ENCODE measurements around the gene AKR1B15. TPM values are rescaled to one million over a fixed set of nuclear protein-coding genes. Genes with fewer than 3 reads are reported as not detected.
"Not testable (repeated sequence)": the region's sequence is repeated elsewhere in the genome, so short reads cannot be mapped to it uniquely, and the experiment has no call there.

Gene AKR1B15
- total RNA-seq, 2 donors from 2014 or later = 0.52 TPM; not detected in 1

DNA sequence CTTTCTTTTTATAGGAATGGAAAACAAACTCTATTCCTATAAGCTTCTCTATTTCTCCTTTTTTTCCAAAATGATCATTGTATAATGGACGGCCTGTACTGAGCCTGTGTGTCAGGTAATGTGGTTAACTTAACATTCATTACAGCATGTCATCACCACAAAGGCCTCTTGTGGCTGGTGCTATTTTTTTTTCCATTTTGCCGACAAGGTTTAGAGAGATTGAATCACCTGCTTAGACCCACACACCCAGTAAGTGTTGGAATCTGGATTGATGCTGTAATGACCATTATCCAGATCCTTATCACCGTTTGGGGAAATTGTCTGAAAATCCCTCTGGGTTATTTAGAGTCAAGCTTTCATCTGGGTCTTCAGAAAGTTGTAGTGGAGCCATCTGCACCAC is 18.5 kb downstream of the AKR1B15 start:
- no peak overlapping the region for H3K27ac ChIP-seq
- no peaks in the 10 kb centered on the region for H3K9me3 ChIP-seq
- no peaks in the 10 kb centered on the region for H3K4me1 ChIP-seq
- H3K27me3 ChIP-seq = no peaks in the 10 kb centered on the region
- intact Hi-C loops (cut with DNase I) = no loop called here
- DNase-seq = no peak
- H3K36me3 ChIP-seq (replicated peaks in 1 of 2; ENCODE audit: insufficient read depth in 1 of 2, low read depth in 2 of 2) = no peaks in the 10 kb centered on the region
- no peak for ATAC-seq
- TF ChIP-seq, protein P1, sequence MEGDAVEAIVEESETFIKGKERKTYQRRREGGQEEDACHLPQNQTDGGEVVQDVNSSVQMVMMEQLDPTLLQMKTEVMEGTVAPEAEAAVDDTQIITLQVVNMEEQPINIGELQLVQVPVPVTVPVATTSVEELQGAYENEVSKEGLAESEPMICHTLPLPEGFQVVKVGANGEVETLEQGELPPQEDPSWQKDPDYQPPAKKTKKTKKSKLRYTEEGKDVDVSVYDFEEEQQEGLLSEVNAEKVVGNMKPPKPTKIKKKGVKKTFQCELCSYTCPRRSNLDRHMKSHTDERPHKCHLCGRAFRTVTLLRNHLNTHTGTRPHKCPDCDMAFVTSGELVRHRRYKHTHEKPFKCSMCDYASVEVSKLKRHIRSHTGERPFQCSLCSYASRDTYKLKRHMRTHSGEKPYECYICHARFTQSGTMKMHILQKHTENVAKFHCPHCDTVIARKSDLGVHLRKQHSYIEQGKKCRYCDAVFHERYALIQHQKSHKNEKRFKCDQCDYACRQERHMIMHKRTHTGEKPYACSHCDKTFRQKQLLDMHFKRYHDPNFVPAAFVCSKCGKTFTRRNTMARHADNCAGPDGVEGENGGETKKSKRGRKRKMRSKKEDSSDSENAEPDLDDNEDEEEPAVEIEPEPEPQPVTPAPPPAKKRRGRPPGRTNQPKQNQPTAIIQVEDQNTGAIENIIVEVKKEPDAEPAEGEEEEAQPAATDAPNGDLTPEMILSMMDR (IDR thresholded peaks at IDR 0.05) = no peak
- TF ChIP-seq POLR2A (IDR thresholded peaks at IDR 0.05) = no peak
- 48 to 49% methylated on average over 3 of the region's 3 CpGs for WGBS, 2 donors
- no peak overlapping the region for H3K4me3 ChIP-seq

DNA sequence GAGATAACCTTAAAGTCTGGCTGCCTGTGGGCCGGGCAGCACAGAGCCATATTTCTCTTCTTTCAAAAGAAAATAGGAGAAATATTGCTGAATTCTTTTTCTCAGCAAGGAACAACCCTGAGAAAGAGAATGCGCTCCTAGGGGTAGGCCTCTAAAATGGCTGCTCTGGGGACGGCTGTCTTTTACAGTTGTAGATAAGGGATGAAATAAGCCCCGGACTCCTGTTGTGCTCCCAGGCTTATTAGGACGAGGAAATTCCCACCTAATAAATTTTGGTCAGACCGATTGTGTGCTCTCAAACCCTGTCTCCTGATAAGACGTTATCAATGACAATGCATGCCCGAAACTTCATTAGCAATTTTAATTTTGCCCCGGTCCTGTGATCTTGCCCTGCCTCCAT is 21.1 kb downstream of the AKR1B15 start:
- H3K27ac ChIP-seq; H3K9me3 ChIP-seq; H3K27me3 ChIP-seq; H3K4me1 ChIP-seq; H3K36me3 ChIP-seq (replicated peaks in 1 of 2; ENCODE audit: insufficient read depth in 1 of 2, low read depth in 2 of 2); ATAC-seq; H3K4me3 ChIP-seq; intact Hi-C loops (cut with DNase I); DNase-seq: not testable (repeated sequence)
- 82 to 91% methylated on average over 9 of the region's 9 CpGs for WGBS, 2 donors

DNA sequence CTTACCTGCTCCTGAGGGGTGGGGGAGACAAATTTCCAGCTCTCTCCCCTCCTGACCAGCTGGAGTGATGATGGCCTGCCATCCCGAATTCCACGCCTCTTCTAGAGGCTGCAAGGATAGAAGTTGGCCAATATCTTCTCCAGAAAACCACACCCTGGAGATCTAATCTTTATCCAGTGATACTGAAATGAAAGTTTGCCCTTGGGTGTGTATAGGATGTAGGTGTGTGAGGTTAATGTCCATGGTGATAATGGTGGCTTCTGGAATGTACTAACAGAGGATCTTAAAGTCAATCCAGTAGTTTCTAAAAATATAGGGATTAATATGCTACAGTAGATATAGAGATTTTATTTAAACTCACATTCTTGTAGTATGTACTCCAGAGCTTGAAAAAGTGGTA is 22.2 kb downstream of the AKR1B15 start:
- no peaks in the 10 kb centered on the region for H3K36me3 ChIP-seq (replicated peaks in 1 of 2; ENCODE audit: insufficient read depth in 1 of 2, low read depth in 2 of 2)
- ATAC-seq = no peak
- no peak overlapping the region for H3K4me3 ChIP-seq
- H3K27me3 ChIP-seq = no peaks in the 10 kb centered on the region
- DNase-seq = no peak
- H3K27ac ChIP-seq = no peak overlapping the region
- H3K4me1 ChIP-seq = no peaks in the 10 kb centered on the region
- H3K9me3 ChIP-seq = no peaks in the 10 kb centered on the region
- no peak for TF ChIP-seq POLR2A (IDR thresholded peaks at IDR 0.05)
- TF ChIP-seq, protein P1 (IDR thresholded peaks at IDR 0.05) = no peak
- WGBS, 2 donors = 69 to 100% methylated on average over 2 of the region's 2 CpGs
- intact Hi-C loops (cut with DNase I) = no loop called here

DNA sequence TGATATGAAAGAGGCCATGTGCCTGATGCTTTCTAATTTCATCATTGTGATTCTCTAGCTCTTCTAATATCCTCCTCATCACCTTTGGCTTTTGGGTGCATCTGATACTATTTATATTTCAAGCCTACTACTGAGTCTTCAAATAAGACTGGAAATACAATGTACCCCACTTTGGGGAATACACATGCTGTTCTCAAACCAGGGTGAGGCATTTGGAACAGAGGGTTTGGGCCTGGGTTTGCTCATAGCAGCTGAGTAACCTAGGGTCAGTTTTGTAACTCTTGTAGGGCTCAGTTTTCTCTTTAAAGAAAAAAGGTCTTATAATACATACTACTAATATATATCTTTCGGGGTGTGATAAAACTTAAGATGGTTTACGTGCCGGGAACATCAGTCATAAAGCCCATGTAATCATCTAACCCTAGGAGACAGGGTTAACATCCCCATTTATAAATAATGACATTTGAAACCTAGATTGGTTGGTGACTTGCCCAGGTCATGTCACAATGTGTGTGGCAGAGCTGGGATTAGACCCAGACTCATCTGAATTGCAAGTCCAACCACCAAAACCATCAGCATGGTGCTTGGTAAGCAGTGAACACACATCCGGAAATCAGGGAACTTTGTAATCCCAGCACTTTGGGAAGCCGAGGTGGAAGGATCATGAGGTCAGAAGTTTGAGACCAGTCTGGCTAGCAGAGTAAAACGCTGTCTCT is 23.0 kb downstream of the AKR1B15 start:
- Histone ChIP-seq H3K27ac (no peak overlapping the region), H3K27me3 (no peaks in the 10 kb centered on the region), H3K4me3 (no peak overlapping the region), H3K36me3 (replicated peaks in 1 of 2; ENCODE audit: insufficient read depth in 1 of 2, low read depth in 2 of 2) (no peaks in the 10 kb centered on the region), H3K4me1 (no peaks in the 10 kb centered on the region), H3K9me3 (no peaks in the 10 kb centered on the region)
- ATAC-seq (no peak), DNase-seq (no peak)
- 62 to 85% methylated on average over 6 of the region's 6 CpGs for whole genome bisulfite sequencing, 2 donors
- TF ChIP-seq, protein P1 (IDR thresholded peaks at IDR 0.05) = no peak
- TF ChIP-seq POLR2A (IDR thresholded peaks at IDR 0.05) = no peak
- intact Hi-C loops (cut with DNase I) = no loop called here

DNA sequence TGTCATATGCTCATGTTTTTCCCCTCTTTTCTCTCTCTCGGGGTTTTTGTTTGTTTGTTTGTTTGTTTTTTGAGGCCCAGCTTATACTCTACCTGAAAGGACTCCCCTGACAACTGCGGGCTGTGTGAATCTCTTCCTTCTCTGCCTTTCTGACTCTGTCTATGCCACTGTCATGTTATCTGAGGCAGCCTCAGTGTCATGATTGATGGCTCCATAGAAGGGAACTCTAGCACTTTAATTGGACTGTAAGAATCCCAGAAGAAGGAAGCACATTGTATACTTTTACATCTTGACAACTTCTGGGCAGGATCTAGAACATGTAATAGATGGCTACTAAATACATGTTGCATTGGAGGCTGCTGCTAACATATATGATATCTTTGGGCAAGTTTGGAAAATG is 25.4 kb downstream of the AKR1B15 start:
- Histone ChIP-seq H3K4me3 (no peak overlapping the region), H3K27me3 (no peaks in the 10 kb centered on the region), H3K27ac (no peak overlapping the region), H3K4me1 (no peaks in the 10 kb centered on the region), H3K36me3 (replicated peaks in 1 of 2; ENCODE audit: insufficient read depth in 1 of 2, low read depth in 2 of 2) (no peaks in the 10 kb centered on the region), H3K9me3 (no peaks in the 10 kb centered on the region)
- DNase-seq (no peak), ATAC-seq (no peak)
- intact Hi-C loops (cut with DNase I) = no loop called here
- 53 to 66% methylated on average over 2 of the region's 2 CpGs for WGBS, 2 donors
- TF ChIP-seq, protein P1 (IDR thresholded peaks at IDR 0.05) = no peak
- no peak for TF ChIP-seq POLR2A (IDR thresholded peaks at IDR 0.05)
